WTC11 (cell line): Measurements from ENCODE around the gene TEX9. TPM values are rescaled to one million over a fixed set of nuclear protein-coding genes. Genes with fewer than 3 reads are reported as not detected.

Experiments
- ATAC-seq: fragments of 200-7000 bp; cut with Tn5 transposase; 2 replicates; pipeline ENCODE4 v1.10.0; 2021; ENCODE audit warnings: mild to moderate bottlenecking, moderate library complexity
- CTCF ChIA-PET: fragments of 300-600 bp; sonication (Branson Sonifier 250); formaldehyde crosslinking; loops from one replicate; lab custom pipeline; 2021; ENCODE audit warnings: antibody characterized with exemption; lab: Charles Lee
- POLR2A ChIA-PET: fragments of 350-600 bp; sonication (Branson Sonifier 250); formaldehyde crosslinking; loops from one replicate; lab custom pipeline; 2021; ENCODE audit warnings: antibody characterized with exemption; lab: Charles Lee
- DNase-seq: peaks from one replicate; pipeline ENCODE4 v3.0.0; 2021; ENCODE audit warnings: low spot score
- H3K27ac Mint-ChIP-seq: 2 replicates; pipeline ENCODE4 v1.8.0; 2021; ENCODE audit warnings: mixed read lengths
- H3K27me3 Mint-ChIP-seq: 2 replicates; pipeline ENCODE4 v1.8.0; 2021; ENCODE audit warnings: low read depth, mild to moderate bottlenecking, moderate library complexity, mixed read lengths
- H3K36me3 Mint-ChIP-seq: 2 replicates; pipeline ENCODE4 v1.8.0; 2021; ENCODE audit warnings: mixed read lengths
- H3K4me1 Mint-ChIP-seq: 2 replicates; pipeline ENCODE4 v1.8.0; 2022; ENCODE audit warnings: mixed read lengths
- H3K4me3 Mint-ChIP-seq: 2 replicates; pipeline ENCODE4 v1.8.0; 2021; ENCODE audit warnings: mild to moderate bottlenecking, moderate library complexity, mixed read lengths
- H3K9me3 Mint-ChIP-seq: 2 replicates; pipeline ENCODE4 v1.8.0; 2021; ENCODE audit warnings: mixed read lengths
- CBFB ChIP-seq: sonication (generic); formaldehyde crosslinking; IDR thresholded peaks from 2 replicates; pipeline ENCODE4 v1.8.1; 2022; ENCODE audit warnings: mild to moderate bottlenecking, low read depth, missing genetic modification reagents
- CREB1 ChIP-seq: sonication (generic); formaldehyde crosslinking; IDR thresholded peaks from 2 replicates; pipeline ENCODE4 v1.8.0; 2023; ENCODE audit warnings: mild to moderate bottlenecking, missing genetic modification reagents
- ESRRA ChIP-seq: sonication (generic); formaldehyde crosslinking; IDR thresholded peaks from 2 replicates; pipeline ENCODE4 v1.8.1; 2022; ENCODE audit warnings: mild to moderate bottlenecking, missing genetic modification reagents, borderline replicate concordance
- ETV6 ChIP-seq: sonication (generic); formaldehyde crosslinking; IDR thresholded peaks from 2 replicates; pipeline ENCODE4 v1.8.1; 2022; ENCODE audit warnings: mild to moderate bottlenecking, missing genetic modification reagents
- FOXK1 ChIP-seq: sonication (generic); formaldehyde crosslinking; IDR thresholded peaks from 2 replicates; pipeline ENCODE4 v1.8.0; 2022; ENCODE audit warnings: mild to moderate bottlenecking, moderate library complexity, missing genetic modification reagents
- MAX ChIP-seq: sonication (generic); formaldehyde crosslinking; IDR thresholded peaks from 2 replicates; pipeline ENCODE4 v1.8.0; 2022; ENCODE audit warnings: mild to moderate bottlenecking, missing genetic modification reagents
- MLX ChIP-seq: sonication (generic); formaldehyde crosslinking; IDR thresholded peaks from 2 replicates; pipeline ENCODE4 v1.8.1; 2023; ENCODE audit warnings: mild to moderate bottlenecking, missing genetic modification reagents, moderate library complexity
- NFE2L1 ChIP-seq: sonication (generic); formaldehyde crosslinking; IDR thresholded peaks from 2 replicates; pipeline ENCODE4 v1.8.1; 2023; ENCODE audit warnings: missing genetic modification reagents
- NFYB ChIP-seq: sonication (generic); formaldehyde crosslinking; conservative IDR thresholded peaks from 2 replicates; pipeline ENCODE4 v1.8.0; 2022; ENCODE audit warnings: low read depth, missing genetic modification reagents
- PREB ChIP-seq: sonication (generic); formaldehyde crosslinking; IDR thresholded peaks from 2 replicates; pipeline ENCODE4 v1.8.1; 2022; ENCODE audit warnings: mild to moderate bottlenecking, missing genetic modification reagents, moderate library complexity, borderline replicate concordance
- SOX15 ChIP-seq: fragments of 250-450 bp; sonication (Bioruptor Pico); IDR thresholded peaks from 2 replicates; pipeline ENCODE4 v1.9.0; 2021; ENCODE audit warnings: mild to moderate bottlenecking
- SP1 ChIP-seq: sonication (generic); formaldehyde crosslinking; conservative IDR thresholded peaks from 2 replicates; pipeline ENCODE4 v1.8.1; 2022; ENCODE audit warnings: missing genetic modification reagents
- TEAD4 ChIP-seq: sonication (generic); formaldehyde crosslinking; IDR thresholded peaks from 2 replicates; pipeline ENCODE4 v1.8.0; 2022; ENCODE audit warnings: mild to moderate bottlenecking, missing genetic modification reagents
- ZBTB43 ChIP-seq: sonication (generic); formaldehyde crosslinking; IDR thresholded peaks from 2 replicates; pipeline ENCODE4 v1.8.1; 2023; ENCODE audit warnings: mild to moderate bottlenecking, missing genetic modification reagents
- ZMAT4 ChIP-seq: fragments of 250-450 bp; sonication (Bioruptor Pico); IDR thresholded peaks from 2 replicates; pipeline ENCODE4 v1.9.0; 2021; ENCODE audit warnings: mild to moderate bottlenecking
- ZNF263 ChIP-seq: sonication (generic); formaldehyde crosslinking; IDR thresholded peaks from 2 replicates; pipeline ENCODE4 v1.8.1; 2022; ENCODE audit warnings: low read depth, mild to moderate bottlenecking, moderate library complexity, missing genetic modification reagents
- ZNF416 ChIP-seq: fragments of 250-450 bp; sonication (Bioruptor Pico); IDR thresholded peaks from 2 replicates; pipeline ENCODE4 v1.9.0; 2021; ENCODE audit warnings: mild to moderate bottlenecking, inconsistent platforms
- ZNF671 ChIP-seq: fragments of 250-450 bp; sonication (Bioruptor Pico); IDR thresholded peaks from 2 replicates; pipeline ENCODE4 v1.8.0; 2021; ENCODE audit warnings: mild to moderate bottlenecking
- total RNA-seq: library from RNA; stranded (reverse); gene quantifications from 3 replicates; pipeline ENCODE4 v1.2.3, GENCODE V29; 2021

TEX9 gene
- total RNA-seq, 1 experiment from 2014 or later = 12.2 TPM

- ChIA-PET POLR2A (no interaction called here), CTCF (no interaction called here)
- Mint-ChIP-seq H3K4me1 (peaks cover 3% of the 10 kb centered on the region; the same call in 1 of the 2 replicates), H3K4me3 (no peak overlapping the region), H3K27me3 (no peaks in the 10 kb centered on the region), H3K27ac (no peak overlapping the region), H3K36me3 (no peaks in the 10 kb centered on the region), H3K9me3 (no peaks in the 10 kb centered on the region)
- ATAC-seq (no peak), DNase-seq (no peak)
- TF ChIP-seq ZBTB43 (CRISPR knock-in tag) (no peak), MAX (no peak), SP1 (CRISPR knock-in tag) (no peak), ESRRA (no peak), PREB (CRISPR knock-in tag) (no peak), ZNF416 (CRISPR knock-in tag) (no peak), ETV6 (no peak)
Measured at GRCh38 chr15:56341201-56341600, 24.0 kb upstream of the TEX9 start.

- ChIA-PET POLR2A (no interaction called here), CTCF (no interaction called here)
- DNase-seq = no peak
- ATAC-seq = no peak
- TF ChIP-seq CBFB (CRISPR knock-in tag) (no peak), MLX (no peak), FOXK1 (no peak), CREB1 (CRISPR knock-in tag) (no peak), NFE2L1 (no peak), ZBTB43 (CRISPR knock-in tag) (no peak), SOX15 (CRISPR knock-in tag) (no peak), SP1 (CRISPR knock-in tag) (no peak), ZNF671 (CRISPR knock-in tag) (no peak), TEAD4 (no peak), NFYB (CRISPR knock-in tag) (no peak), ZNF263 (CRISPR knock-in tag) (no peak), ZMAT4 (CRISPR knock-in tag) (no peak)
- Mint-ChIP-seq H3K4me3 (no peak overlapping the region), H3K27me3 (no peaks in the 10 kb centered on the region), H3K36me3 (no peaks in the 10 kb centered on the region), H3K9me3 (no peaks in the 10 kb centered on the region), H3K4me1 (peaks cover 3% of the 10 kb centered on the region; the same call in 1 of the 2 replicates), H3K27ac (no peak overlapping the region)
Measured at GRCh38 chr15:56342653-56343052, 22.6 kb upstream of the TEX9 start.

GRCh38 chr15:56343879-56344278, 21.3 kb upstream of the TEX9 start:
- H3K9me3 Mint-ChIP-seq = no peaks in the 10 kb centered on the region
- no peak overlapping the region for H3K27ac Mint-ChIP-seq
- no peak overlapping the region for H3K4me3 Mint-ChIP-seq
- H3K4me1 Mint-ChIP-seq = peaks cover 6% of the 10 kb centered on the region; the same call in 1 of the 2 replicates
- ChIA-PET POLR2A (no interaction called here), CTCF (no interaction called here)
- no peak for TF ChIP-seq CBFB (CRISPR knock-in tag)
- H3K36me3 Mint-ChIP-seq = no peaks in the 10 kb centered on the region
- no peak for DNase-seq
- H3K27me3 Mint-ChIP-seq = no peaks in the 10 kb centered on the region
- no peak for ATAC-seq
